ENCODE results near the gene CDKAL1. TPM values are rescaled to one million over a fixed set of nuclear protein-coding genes. Genes with fewer than 3 reads are reported as not detected.

The CDKAL1 gene
- total RNA-seq, 1 donor from 2014 or later: 14.8 TPM

GRCh38 chr6:20657274-20657800 lies 123.1 kb downstream of the CDKAL1 start:
- Mint-ChIP-seq H3K9me3 (ENCODE audit: unreplicated experiment) (no peaks in the 10 kb centered on the region), H3K36me3 (ENCODE audit: unreplicated experiment) (peaks cover 8% of the 10 kb centered on the region), H3K4me1 (ENCODE audit: unreplicated experiment) (peaks cover 23% of the 10 kb centered on the region), H3K27me3 (ENCODE audit: unreplicated experiment) (no peaks in the 10 kb centered on the region), H3K27ac (ENCODE audit: unreplicated experiment) (no peak overlapping the region), H3K4me3 (ENCODE audit: unreplicated experiment) (no peak overlapping the region)
- TF ChIP-seq CTCF (IDR thresholded peaks at IDR 0.05): no peak
- no peak for DNase-seq (ENCODE audit: extremely low spot score, unreplicated experiment)

GRCh38 chr6:20658053-20658452 lies 123.8 kb downstream of the CDKAL1 start:
- H3K9me3 Mint-ChIP-seq (ENCODE audit: unreplicated experiment): no peaks in the 10 kb centered on the region
- no peak for DNase-seq (ENCODE audit: extremely low spot score, unreplicated experiment)
- peaks cover 23% of the 10 kb centered on the region for H3K4me1 Mint-ChIP-seq (ENCODE audit: unreplicated experiment)
- H3K27ac Mint-ChIP-seq (ENCODE audit: unreplicated experiment): no peak overlapping the region
- TF ChIP-seq CTCF (IDR thresholded peaks at IDR 0.05): no peak
- H3K36me3 Mint-ChIP-seq (ENCODE audit: unreplicated experiment): peaks cover 8% of the 10 kb centered on the region
- H3K4me3 Mint-ChIP-seq (ENCODE audit: unreplicated experiment): no peak overlapping the region
- no peaks in the 10 kb centered on the region for H3K27me3 Mint-ChIP-seq (ENCODE audit: unreplicated experiment)

GRCh38 chr6:20658516-20658915 lies 124.3 kb downstream of the CDKAL1 start:
- Mint-ChIP-seq H3K9me3 (ENCODE audit: unreplicated experiment) (no peaks in the 10 kb centered on the region), H3K36me3 (ENCODE audit: unreplicated experiment) (peaks cover 6% of the 10 kb centered on the region), H3K4me3 (ENCODE audit: unreplicated experiment) (no peak overlapping the region), H3K4me1 (ENCODE audit: unreplicated experiment) (peaks cover 23% of the 10 kb centered on the region), H3K27ac (ENCODE audit: unreplicated experiment) (no peak overlapping the region), H3K27me3 (ENCODE audit: unreplicated experiment) (no peaks in the 10 kb centered on the region)
- no peak for TF ChIP-seq CTCF (IDR thresholded peaks at IDR 0.05)
- no peak for DNase-seq (ENCODE audit: extremely low spot score, unreplicated experiment)

- H3K9me3 Mint-ChIP-seq (ENCODE audit: unreplicated experiment): no peaks in the 10 kb centered on the region
Observed at GRCh38 chr6:20660534-20660933, 126.3 kb downstream of the CDKAL1 start.

GRCh38 chr6:20661721-20662120 lies 127.5 kb downstream of the CDKAL1 start:
- no peak for TF ChIP-seq CTCF (IDR thresholded peaks at IDR 0.05)
- Mint-ChIP-seq H3K27me3 (ENCODE audit: unreplicated experiment) (no peaks in the 10 kb centered on the region), H3K4me1 (ENCODE audit: unreplicated experiment) (peaks cover 21% of the 10 kb centered on the region), H3K9me3 (ENCODE audit: unreplicated experiment) (no peaks in the 10 kb centered on the region), H3K36me3 (ENCODE audit: unreplicated experiment) (peaks cover 3% of the 10 kb centered on the region), H3K27ac (ENCODE audit: unreplicated experiment) (no peak overlapping the region), H3K4me3 (ENCODE audit: unreplicated experiment) (no peak overlapping the region)
- DNase-seq (ENCODE audit: extremely low spot score, unreplicated experiment): no peak

More at GRCh38 chr6:20660534-20660933, 126.3 kb downstream of the CDKAL1 start:
- peaks cover 3% of the 10 kb centered on the region for H3K36me3 Mint-ChIP-seq (ENCODE audit: unreplicated experiment)
- peaks cover 21% of the 10 kb centered on the region for H3K4me1 Mint-ChIP-seq (ENCODE audit: unreplicated experiment)
- no peak for DNase-seq (ENCODE audit: extremely low spot score, unreplicated experiment)
- H3K27me3 Mint-ChIP-seq (ENCODE audit: unreplicated experiment): no peaks in the 10 kb centered on the region
- no peak overlapping the region for H3K4me3 Mint-ChIP-seq (ENCODE audit: unreplicated experiment)
- H3K27ac Mint-ChIP-seq (ENCODE audit: unreplicated experiment): no peak overlapping the region
- TF ChIP-seq CTCF (IDR thresholded peaks at IDR 0.05): no peak

Data from osteocyte (in vitro differentiated cells).